Measurements from ENCODE around the gene ASB9. TPM values are rescaled to one million over a fixed set of nuclear protein-coding genes. Genes with fewer than 3 reads are reported as not detected.
"Not testable (repeated sequence)": the region's sequence is repeated elsewhere in the genome, so short reads cannot be mapped to it uniquely, and the experiment has no call there.

The ASB9 gene
- total RNA-seq, 1 experiment from 2014 or later = 0.11 TPM

DNA sequence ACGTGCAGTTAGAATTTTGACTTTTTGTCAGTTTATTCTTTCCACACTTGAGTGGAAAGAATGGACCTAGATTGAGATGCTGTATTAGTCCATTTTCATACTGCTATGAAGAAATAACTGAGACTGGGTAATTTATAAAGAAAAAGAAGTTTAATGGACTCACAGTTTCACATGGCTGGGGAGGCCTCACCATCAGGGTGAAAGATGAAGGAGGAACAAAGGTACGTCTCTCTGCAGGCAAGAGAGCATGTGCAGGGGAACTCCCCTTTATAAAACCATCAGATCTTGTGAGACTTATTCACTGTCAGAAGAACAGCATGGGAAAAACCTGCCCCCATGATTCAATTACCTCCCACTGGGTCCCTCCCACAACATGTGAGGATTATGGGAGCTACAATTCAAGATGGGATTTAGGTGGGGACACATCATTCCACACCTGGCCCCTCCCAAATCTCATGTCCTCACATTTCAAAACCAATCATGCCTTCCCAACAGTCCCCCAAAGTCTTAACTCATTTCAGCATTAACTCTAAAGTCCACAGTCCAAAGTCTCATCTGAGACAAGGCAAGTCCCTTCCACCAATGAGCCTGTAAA is 71.2 kb downstream of the ASB9 start:
- H3K27ac Mint-ChIP-seq; POLR2A ChIA-PET; ATAC-seq; H3K27me3 Mint-ChIP-seq (ENCODE audit: low read depth); H3K4me1 Mint-ChIP-seq; H3K36me3 Mint-ChIP-seq; H3K4me3 Mint-ChIP-seq; DNase-seq (ENCODE audit: low spot score); H3K9me3 Mint-ChIP-seq; CTCF ChIA-PET: not testable (repeated sequence)

DNA sequence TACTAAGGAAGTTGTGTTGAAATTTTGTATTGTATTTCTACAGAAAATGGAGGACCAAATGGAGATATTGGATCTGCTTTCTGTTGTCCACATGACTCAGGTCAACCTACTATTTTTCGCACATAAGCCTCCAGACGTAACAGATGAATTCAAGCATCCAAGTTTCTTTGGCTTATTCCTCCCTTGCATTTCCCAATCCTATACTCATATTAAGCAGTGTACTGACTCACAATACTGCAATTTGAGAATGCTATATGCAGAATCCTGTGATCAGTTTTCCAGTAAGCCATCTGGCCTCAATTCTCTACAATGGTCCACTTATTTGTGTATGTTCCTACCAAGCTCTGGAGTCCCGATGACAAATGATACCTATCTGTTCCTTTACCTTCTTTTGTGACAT is 75.7 kb downstream of the ASB9 start:
- DNase-seq (ENCODE audit: low spot score) (no peak), ATAC-seq (no peak)
- TF ChIP-seq, protein P1, sequence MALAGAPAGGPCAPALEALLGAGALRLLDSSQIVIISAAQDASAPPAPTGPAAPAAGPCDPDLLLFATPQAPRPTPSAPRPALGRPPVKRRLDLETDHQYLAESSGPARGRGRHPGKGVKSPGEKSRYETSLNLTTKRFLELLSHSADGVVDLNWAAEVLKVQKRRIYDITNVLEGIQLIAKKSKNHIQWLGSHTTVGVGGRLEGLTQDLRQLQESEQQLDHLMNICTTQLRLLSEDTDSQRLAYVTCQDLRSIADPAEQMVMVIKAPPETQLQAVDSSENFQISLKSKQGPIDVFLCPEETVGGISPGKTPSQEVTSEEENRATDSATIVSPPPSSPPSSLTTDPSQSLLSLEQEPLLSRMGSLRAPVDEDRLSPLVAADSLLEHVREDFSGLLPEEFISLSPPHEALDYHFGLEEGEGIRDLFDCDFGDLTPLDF (CRISPR knock-in tag; IDR thresholded peaks at IDR 0.05) = no peak
- no peak for TF ChIP-seq TP53 (CRISPR knock-in tag; IDR thresholded peaks at IDR 0.05)
- TF ChIP-seq, protein P2, sequence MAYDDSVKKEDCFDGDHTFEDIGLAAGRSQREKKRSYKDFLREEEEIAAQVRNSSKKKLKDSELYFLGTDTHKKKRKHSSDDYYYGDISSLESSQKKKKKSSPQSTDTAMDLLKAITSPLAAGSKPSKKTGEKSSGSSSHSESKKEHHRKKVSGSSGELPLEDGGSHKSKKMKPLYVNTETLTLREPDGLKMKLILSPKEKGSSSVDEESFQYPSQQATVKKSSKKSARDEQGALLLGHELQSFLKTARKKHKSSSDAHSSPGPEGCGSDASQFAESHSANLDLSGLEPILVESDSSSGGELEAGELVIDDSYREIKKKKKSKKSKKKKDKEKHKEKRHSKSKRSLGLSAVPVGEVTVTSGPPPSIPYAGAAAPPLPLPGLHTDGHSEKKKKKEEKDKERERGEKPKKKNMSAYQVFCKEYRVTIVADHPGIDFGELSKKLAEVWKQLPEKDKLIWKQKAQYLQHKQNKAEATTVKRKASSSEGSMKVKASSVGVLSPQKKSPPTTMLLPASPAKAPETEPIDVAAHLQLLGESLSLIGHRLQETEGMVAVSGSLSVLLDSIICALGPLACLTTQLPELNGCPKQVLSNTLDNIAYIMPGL (CRISPR knock-in tag; IDR thresholded peaks at IDR 0.05) = no peak
- no peak for TF ChIP-seq ZNF263 (CRISPR knock-in tag; IDR thresholded peaks at IDR 0.05; ENCODE audit: low read depth)
- TF ChIP-seq ZNF396 (CRISPR knock-in tag; IDR thresholded peaks at IDR 0.05; ENCODE audit: borderline replicate concordance) = no peak
- TF ChIP-seq NR2C2 (CRISPR knock-in tag; IDR thresholded peaks at IDR 0.05) = no peak
- no peak for TF ChIP-seq NFYB (CRISPR knock-in tag; conservative IDR thresholded peaks at IDR 0.05; ENCODE audit: low read depth)
- no peak for TF ChIP-seq ELF4 (CRISPR knock-in tag; IDR thresholded peaks at IDR 0.05; ENCODE audit: low read depth)
- TF ChIP-seq ZNF121 (CRISPR knock-in tag; IDR thresholded peaks at IDR 0.05) = no peak
- TF ChIP-seq, protein P3, sequence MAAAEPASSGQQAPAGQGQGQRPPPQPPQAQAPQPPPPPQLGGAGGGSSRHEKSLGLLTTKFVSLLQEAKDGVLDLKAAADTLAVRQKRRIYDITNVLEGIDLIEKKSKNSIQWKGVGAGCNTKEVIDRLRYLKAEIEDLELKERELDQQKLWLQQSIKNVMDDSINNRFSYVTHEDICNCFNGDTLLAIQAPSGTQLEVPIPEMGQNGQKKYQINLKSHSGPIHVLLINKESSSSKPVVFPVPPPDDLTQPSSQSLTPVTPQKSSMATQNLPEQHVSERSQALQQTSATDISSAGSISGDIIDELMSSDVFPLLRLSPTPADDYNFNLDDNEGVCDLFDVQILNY (CRISPR knock-in tag; IDR thresholded peaks at IDR 0.05) = no peak
- TF ChIP-seq KAT7 (CRISPR knock-in tag; IDR thresholded peaks at IDR 0.05; ENCODE audit: borderline replicate concordance) = no peak
- Mint-ChIP-seq H3K27ac (no peak overlapping the region), H3K4me1 (no peaks in the 10 kb centered on the region), H3K36me3 (no peaks in the 10 kb centered on the region), H3K27me3 (ENCODE audit: low read depth) (no peaks in the 10 kb centered on the region), H3K9me3 (no peaks in the 10 kb centered on the region), H3K4me3 (no peak overlapping the region)
- ChIA-PET CTCF (no interaction called here), POLR2A (no interaction called here)

Other genes with a start within 250 kb of the ASB9 start
- not detected in 3 replicates for gene ASB11, start 45.6 kb upstream of the ASB9 start, total RNA-seq (2021)
- 10.6 to 11.3 TPM (median 11.2 TPM) in 3 replicates for gene PIGA, start 65.4 kb upstream of the ASB9 start, total RNA-seq (2021)
- 0.16 TPM in 1 of 3 replicates, not detected in the others for gene VEGFD, start 114.3 kb upstream of the ASB9 start, total RNA-seq (2021)
- 17.1 to 21.0 TPM (median 19.9 TPM) in 3 replicates for gene PIR, start 223.2 kb upstream of the ASB9 start, total RNA-seq (2021)
- gene BMX, start 230.7 kb upstream of the ASB9 start, total RNA-seq (2021) = not detected in 3 replicates